Stimulated activated CD8-positive, alpha-beta memory T cell treated with anti-CD3 and anti-CD28 coated beads, Interleukin-2, amount 100 ng/mL, for 48 hours (primary cell): ENCODE results near the gene CCDC185.
"Not testable (repeated sequence)": the region's sequence is repeated elsewhere in the genome, so short reads cannot be mapped to it uniquely, and the experiment has no call there.

Experiments used
- DNase-seq, 2 donors: peaks; one replicate each; pipeline ENCODE4 v3.0.0-alpha.2; 2020; ENCODE audit warnings: low read depth in 2 of 2

The CCDC185 gene

DNA sequence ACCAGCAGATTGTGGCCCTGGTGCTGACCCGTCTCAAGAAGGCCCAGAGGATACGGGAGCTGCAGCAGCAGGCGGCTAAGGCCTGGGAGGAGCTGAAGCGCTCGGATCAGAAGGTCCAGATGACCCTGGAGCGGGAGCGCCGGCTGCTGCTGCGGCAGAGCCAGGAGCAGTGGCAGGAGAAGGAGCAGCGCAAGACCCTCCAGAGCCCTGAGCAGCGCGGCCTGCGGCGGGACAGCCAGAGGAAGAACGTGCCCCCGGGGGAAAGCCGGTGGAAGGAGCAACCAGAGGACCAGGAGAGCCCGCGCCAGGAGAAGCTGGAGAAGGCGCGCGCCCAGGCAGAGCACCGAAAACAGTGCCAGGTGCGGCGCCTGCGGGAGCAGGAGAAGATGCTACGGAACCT is 1.0 kb downstream of the CCDC185 start:
- DNase-seq = no peak

DNA sequence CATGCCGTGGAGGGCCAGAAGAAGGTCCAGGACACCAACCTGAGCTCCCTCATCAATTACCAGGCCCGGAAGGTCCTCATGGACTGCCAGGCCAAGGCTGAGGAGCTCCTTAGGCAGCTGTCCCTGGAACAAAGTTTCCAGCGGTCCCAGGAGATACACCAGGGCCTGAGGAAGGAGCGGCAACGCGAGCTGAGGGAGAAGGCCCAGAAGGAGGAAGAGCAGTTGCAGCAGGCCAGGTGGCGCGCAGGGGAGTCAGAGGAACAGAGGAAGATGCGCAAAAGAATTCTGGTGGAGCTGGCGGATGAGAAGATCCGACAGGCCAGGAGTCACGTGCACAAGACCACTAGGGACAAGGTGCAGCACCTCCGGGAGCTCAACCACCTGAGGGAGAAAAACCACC is 1.5 kb downstream of the CCDC185 start:
- DNase-seq = no peak

DNA sequence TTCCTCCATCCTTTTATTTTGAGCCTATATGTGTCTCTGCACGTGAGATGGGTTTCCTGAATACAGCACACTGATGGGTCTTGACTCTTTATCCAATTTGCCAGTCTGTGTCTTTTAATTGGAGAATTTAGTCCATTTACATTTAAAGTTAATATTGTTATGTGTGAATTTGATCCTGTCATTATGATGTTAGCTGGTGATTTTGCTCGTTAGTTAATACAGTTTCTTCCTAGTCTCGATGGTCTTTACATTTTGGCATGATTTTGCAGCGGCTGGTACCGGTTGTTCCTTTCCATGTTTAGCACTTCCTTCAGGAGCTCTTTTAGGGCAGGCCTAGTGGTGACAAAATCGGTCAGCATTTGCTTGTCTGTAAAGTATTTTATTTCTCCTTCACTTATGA is 6.2 kb downstream of the CCDC185 start:
- not testable (repeated sequence) for DNase-seq

DNA sequence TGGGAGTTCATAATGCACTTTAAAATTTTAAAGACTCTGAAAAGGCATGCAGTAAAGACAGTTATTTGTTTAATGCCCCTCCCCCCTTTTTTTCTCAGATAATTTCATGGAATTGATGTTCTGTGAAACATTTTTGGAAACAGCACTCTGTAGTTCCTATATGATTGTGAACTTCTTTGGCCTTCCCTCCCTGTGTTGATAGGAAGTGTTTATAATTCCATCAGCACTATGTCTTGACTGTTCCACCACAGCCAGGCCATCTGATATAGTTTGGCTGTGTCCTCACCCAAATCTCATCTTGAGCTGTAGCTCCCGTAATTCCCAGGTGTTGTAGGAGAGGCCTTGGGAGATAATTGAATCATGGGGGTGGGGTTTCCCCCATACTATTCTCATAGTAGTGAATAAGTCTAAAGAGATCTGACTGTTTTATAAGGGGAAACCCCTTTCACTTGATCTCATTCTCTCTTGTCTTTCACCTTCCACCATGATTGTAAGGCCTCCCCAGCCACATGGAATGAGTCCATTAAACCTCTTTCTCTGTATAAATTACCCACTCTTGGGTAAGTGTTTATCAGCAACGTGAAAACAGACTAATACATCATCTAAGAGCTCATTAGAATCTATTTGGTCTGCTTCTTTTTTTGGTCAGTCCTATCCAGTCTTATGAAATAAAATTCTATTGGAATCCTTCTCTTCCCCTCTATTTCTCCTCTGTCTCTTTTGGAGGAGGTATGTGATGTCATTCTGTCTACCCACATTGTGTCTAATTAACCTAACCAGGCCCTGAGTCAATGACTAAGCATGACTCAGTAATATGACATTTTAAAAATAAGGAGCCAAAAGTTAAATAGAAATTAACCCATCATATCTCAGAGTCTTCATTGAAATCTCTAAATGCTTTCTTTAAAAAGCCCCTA is 8.9 kb downstream of the CCDC185 start:
- no peak for DNase-seq

DNA sequence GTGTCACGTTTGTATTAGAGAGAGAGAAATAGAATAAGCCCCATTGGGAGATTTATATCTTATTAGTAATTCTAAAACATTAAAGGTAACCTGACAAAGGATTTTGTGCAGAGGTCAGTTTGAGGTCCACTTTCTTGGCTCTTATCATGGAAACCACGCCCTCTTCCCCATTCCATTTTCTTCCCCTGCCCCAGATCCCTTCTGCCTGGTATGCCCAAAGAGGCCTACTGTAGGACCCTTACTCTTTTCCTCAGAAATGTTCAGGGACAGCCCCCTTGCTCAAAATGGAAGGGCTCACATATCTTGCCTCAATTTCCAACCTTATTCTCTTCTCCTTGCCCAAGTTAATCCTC is 9.6 kb downstream of the CCDC185 start:
- DNase-seq = no peak

DNA sequence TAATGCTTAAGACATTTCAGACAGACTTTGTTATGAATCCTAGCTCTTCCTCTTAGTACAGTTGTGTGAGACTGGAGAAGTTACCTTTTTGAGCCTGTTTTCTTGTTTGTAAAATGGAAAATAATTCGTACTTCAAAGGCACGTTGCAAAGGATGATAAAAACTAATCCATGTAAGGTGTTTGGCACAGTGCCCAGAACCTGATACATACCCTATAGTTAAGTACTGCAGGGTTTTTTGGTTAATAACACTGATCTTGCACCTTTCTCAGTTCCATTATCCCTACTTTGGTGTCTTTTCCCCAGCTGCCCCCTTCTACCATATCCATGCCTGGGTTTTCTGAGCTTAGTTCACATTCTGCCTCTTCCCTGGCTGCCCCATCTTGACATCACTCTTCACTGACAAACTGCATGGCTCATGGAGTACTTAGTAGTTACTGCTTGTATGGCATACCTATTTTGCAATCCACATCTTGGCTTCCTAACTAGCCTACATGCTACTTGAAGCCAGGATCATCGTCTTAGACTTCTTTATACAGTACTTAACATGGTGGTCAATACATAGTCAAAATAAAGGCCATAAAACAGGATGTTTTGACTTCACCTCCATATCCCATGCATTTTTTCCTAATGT is 10.1 kb downstream of the CCDC185 start:
- no peak for DNase-seq

DNA sequence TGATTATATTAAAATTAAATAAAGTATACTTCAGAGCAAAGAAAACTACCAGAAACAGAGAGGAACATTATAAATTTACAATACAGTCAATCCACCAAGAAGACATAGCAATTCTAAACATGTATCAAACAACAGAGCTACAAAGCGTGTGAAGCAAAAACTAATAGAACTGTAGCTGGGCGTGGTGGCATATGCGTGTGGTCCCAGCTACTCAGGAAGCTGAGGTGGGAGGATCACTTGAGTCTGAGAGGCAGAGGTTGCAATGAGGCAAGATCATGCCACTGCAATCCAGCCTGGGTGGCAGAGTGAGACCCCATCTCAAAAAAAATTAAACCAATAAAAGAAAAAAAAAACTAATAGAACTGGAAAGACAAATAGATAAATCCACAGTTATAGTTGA is 12.3 kb downstream of the CCDC185 start:
- DNase-seq = no peak

DNA sequence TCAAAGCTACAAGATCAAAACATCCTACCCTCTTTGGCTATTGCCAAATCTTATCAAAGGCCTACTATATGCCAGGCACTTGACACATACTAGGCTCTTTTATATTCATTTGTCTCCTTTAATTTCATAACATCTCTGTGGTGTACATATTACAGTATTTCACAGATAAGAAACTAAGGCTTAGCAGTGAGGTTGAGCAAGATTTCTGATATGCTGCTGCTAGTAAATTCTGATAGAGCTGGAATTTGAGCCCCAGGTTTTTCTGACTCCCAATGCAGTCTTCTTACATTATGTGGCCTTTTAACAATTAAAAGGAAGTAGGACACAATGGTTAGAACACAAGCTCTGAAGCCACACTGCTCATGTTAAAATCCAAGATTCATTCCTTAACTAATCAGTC is 16.8 kb downstream of the CCDC185 start:
- no peak for DNase-seq

DNA sequence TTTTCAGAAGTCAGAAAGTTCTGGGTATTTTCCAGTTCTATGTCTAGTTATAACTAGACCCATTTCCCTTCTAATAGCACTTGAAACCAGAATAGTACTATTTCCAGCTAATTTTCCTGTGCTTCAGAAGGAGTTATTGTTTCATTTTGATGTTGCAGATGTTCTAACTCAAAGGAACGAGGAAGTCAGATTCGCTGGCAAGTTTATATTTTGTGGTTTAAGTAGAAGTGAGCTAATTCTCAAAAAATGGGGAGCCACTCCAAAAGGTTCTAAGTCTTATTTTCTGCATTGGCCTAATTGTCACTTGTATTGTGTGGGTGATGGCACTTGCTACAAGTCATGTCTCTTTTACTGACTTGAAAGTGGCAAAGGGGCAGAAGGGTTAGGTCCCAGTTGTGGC is 18.1 kb downstream of the CCDC185 start:
- no peak for DNase-seq

DNA sequence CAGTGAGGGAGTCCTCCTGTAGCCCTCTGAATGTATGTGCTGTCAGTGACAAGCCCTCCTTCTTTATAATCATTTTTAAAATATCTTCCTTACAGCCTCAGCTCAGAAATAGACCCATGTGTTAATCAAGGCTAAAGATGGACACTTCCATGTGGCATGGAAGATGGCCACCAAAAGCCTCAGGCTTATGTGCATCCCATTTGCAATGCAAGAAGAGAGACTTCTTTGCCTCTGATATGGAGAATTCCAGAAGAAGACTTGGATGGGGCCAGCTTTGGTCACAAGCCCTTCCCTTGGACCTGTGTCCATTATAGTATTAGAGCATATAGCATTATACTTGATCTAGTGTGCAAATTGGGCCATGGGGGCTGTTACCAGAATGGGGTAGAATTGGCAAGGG is 18.5 kb downstream of the CCDC185 start:
- no peak for DNase-seq

DNA sequence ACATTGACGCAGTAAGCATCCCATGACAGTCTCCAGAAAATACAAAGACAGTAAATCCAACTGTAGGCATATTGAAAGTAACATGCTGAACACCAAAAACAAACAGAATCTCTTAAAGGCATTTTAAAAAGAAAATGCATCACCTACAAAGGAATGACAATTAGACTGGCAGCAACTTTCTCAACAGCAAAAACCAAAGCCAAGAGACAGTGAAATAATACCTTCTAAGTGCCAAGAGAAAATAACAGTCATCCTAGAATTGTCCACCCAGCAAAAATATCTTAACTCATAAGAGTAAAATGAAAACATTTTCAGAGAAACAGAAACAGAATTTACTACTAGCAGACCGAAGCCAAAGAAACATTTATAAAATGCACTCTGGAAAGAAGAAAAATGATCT is 20.0 kb downstream of the CCDC185 start:
- no peak for DNase-seq

DNA sequence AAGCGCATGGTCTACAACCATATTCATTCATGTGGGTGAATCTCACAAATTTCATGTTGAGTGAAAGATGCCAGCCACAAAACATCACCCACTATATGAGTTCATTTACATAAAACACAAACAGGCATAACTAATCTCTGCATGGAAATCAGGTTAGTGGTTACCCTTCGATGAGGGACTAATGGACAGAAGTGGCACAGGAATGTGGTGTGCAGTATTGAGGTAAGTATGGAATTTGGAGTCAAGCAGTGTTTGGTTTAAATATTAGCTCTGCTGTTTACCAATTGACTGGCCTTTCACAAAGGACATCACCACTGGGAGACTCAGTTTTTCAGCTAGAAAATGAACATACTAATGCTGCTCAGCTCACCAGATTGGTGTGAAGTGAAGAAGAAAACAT is 24.2 kb downstream of the CCDC185 start:
- DNase-seq = no peak

DNA sequence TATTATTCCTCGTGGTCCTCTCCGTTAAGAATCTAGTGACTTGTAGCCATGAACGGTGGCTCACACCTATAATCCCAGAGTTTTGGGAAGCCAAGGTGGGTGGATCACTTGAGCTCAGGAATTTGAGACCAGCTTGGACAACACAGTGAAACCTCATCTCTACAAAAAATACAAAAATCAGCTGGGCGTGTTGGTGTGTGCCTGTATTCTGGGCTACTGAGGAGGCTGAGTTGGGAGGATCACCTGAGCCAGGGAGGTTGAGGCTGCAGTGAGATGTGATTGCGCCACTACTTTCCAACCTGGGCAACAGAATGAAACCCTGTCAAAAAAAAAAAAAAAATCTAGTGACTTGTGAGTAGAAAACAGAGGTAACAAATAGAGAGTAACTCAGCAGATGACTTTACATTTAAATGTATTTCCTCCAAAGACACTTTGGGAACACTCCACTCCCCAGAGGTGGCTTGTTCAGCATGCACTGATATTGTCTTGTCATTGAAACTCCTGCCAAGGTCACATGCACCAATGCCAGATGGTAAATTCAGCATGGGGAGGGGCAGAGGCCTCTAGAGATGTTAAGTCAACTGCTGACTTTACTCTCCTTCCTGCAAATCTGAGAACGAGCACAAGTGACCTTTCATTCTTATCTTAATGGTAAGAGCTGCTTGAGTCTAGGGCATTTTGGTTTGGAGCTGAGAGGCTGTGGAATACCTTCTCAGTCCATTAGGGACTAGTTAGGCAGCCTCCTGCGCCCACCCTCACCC is 24.9 kb downstream of the CCDC185 start:
- no peak for DNase-seq

DNA sequence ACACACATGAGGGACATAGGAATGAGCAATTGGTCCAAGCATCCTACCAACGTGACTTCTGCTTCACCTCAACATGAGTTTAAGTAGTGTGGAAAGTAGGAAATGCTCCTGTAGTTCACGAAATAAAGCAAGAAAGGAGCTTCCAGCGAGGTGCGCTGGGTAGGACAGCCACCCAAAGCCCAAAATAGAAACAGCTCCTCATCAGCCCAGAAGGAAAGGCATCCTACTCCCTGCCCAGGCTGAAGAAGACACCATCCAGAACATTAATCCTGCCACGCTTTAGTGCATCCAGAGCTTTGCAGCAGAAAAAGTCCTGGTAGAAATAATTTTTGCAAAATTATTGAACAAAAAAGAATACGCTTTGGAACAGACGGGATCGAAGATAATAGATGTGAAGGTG is 25.9 kb downstream of the CCDC185 start:
- DNase-seq = no peak

DNA sequence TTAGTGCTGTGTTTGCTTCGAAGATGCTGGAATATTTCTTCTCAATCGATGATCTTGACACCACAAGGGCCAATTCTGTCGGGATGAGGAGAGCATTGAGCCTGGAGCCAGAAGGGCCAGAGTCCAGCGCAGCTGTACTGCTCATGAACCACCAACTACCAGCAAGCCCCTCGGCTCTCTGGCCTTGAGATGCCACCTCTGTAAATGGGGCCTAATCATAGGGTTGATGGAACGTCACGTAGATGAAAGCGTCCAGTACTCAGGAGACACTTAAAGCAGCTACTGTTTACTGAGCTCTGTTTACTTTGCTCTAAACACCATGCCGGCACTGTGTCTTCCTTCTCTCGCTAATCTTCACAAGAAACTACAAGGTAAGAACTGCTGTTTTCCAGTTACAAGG is 26.3 kb downstream of the CCDC185 start:
- DNase-seq = no peak

DNA sequence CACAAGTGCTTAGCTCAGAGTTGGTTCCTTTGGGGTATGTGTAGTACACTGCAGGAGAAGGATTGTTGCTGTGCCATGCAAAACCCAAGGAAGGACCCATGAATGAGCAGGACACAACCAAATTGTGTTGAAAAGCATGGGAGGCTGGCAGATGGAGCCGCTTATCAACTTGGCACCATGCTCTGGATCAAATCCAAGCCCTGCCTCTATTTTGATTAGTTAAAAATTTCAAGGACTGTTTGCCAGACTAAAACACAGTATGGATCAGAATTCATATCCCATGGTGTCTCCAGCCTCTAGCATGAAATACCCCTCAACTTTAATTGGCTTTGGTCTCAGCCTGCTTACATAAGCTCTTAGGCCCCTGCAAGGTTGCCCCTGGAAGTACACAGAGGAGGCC is 27.8 kb downstream of the CCDC185 start:
- DNase-seq = no peak

DNA sequence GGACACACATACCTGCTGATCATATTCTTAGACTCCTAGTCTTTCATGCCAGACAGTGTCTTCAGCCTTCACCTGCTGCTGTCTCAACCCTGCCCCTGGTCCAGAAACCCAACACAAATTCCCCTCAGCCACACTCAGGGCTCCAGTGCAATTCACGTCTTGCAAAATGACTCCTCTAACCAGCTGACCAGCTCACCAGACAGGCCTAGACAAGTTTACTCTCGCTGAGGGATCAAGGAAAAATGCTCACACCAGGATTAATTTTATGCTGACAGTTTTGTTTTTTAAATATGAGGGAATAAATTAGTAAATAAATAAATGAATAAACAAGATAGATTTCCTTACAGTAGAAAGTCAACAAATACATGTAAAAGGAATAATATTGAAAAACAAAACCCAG is 28.5 kb downstream of the CCDC185 start:
- no peak for DNase-seq

DNA sequence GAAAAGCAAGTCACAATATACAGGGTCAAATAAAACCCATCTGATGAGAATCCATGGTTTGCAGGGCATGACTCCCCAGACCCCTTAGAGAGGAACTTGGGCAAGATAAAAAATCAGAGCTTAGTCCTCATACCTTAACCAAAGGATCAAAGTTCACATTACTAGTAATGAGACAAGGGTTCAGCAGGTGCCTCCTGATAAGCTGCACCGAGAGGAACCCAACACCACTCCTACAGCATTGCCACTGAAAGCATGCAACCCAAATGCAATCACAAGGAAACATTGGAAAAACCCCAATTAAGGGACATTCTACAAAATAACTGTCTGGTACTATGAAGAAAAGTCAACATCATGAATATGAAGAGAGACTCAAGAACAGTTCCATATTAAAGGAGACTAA is 29.7 kb downstream of the CCDC185 start:
- DNase-seq = no peak

DNA sequence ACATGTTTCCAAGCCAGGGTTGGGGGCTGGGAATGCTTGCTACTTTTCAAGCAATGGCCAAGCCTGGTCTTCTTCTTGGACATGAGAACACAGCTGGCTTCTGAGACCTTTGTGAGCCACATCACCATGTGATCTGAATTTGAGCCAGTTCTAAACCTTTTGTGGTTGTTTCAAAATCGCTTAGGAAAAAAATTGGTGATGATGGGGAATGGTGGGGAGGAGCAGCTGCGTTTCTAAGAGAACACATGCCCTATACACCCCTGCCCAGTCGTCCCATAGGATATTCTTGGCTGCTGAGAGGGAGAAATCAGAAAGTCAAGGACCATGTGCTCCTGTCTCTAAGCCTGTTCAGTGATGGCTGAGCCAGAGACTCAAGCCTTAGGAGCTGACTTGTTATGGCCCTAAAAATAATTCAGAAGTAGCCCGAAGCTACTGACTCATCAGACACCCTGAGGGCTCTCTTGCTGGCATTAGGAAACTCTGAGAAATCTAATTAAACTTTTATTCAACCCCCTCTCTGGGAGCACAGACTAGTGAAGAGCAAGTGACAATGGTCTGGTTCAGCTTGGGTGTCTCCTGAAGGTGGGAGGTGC is 30.5 kb downstream of the CCDC185 start:
- DNase-seq = no peak

DNA sequence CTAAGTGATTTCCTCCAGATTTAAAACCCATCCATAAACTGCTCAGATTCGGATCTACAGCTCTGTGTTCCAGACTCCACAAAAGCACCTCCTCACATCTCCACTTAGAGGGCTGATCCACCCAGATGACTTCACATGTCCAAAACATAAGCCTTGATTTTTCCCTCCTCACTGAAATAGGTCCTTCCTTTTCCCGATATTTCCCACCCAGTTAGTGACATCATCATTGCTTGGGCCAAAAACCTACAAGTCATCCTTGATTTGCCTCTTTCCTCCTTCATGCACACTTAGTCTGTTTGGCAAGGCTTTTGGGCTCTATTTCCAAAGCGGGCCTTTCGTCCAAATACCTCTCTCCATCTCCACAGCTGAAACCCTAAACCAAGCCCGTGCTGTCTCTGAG is 32.3 kb downstream of the CCDC185 start:
- DNase-seq = no peak

DNA sequence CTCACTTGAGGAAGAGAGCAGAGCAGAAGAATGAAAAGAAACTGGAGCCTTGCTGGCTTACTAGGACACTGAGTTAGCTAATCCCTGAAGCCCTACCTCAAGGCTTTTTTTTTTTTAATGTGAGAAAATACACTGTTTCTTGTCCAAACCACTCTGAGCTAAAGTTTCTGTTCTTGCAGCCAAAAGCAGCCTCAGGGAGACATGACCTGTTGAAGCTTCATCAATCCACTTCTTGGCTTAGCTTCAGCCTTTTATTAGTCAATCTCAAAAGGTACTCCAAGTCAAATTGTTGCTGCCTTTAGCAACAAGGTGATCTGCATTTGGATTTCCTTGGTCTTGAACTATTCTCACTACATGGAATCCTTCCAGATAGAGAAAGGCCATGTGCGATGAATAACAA is 33.7 kb downstream of the CCDC185 start:
- no peak for DNase-seq

DNA sequence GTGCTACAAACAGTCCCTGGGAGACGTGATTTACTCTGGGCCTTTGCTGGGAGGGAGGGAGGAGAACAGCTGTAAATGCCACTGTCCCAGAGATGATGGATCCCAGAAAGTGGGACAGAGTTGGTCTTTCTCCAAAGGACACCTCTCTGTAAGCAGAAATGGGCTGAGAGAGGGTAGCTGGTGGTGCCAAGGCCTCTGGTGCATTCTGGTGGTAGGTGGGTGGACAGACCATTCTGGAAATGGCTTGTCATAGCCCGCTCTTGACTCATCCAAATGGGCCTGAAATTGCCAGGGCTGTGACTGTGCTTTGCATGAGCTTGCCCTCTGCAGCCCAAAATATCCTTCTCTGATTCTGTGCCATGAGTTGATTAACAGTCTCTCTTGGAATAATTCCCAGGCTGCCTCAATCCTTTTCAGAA is 36.1 kb downstream of the CCDC185 start:
- DNase-seq = no peak
